HG02798 (cell line): ENCODE results near the gene CLNS1A.
"Not testable (repeated sequence)": the region's sequence is repeated elsewhere in the genome, so short reads cannot be mapped to it uniquely, and the experiment has no call there.

Experiments used
- ATAC-seq: cut with Tn5 transposase; IDR thresholded peaks from one replicate; pipeline ENCODE4 v1.9.1; 2021; ENCODE audit warnings: mild to moderate bottlenecking; ENCODE audit not compliant: unreplicated experiment, poor library complexity

The CLNS1A gene

DNA sequence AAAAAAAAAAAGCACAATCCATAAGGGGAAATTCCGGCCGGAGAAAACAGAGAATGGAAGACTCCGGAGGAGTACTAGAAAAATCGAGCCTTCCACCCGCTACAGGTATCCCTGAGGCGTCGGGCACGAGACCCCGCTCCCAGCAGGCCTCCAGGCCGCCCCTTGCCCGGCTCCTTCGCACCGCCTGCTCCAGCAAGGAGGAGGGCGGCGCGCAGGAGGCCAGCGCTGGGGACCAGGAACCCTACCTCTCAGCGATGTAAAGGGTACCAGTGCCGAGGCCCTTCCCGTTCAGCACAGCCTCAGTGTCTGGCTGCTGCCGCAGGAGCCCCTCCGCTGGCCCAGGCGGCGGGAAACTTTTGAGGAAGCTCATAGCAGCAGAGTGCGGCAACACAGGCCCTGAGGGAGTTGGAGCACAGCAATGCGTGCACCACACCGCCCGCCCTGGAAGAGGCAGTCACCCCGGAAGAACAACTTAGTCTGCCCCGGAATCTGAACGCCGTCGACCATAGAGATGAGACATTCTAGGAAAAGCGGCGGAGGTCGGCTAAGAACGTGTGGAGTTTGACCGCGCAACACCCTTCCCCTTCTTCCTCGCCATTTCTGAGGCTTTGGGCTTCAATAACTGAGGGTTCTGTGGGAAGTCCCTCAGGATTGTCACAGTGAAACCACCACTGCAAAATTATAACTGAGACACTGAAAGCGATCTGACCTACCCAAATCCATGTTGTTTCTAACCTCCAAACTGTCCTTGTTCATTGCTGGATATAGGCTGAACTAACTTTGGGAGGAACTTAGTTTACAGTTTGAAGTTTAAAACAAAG lies at the start of gene CLNS1A:
TSS of gene CLNS1A (minus strand) at position 450 of the 821 bp plus-strand sequence. CDS start at position 370, 80 bp downstream.
- peak; percentile 99 for ATAC-seq

GRCh38 chr11:77687088-77687487 lies 49.5 kb upstream of the CLNS1A start:
- ATAC-seq, result no peak

DNA sequence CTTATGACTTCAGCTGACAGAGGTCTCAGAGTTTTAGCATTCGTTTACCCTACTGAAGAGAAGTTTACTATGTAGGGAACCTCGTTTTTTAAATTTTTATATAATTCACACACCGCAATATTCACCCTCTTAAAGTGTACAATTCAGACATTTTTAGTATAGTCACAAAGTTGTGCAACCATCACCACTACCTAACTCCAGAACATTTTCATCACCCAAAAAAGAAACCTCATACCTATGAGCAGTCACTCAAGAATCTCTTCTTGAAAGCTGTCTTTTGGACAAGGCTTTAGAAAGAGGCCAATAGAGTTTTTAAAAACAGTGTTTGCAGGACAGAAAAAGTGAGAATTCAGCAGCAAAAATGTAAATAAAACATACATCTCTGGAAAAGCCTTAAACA lies 39.5 kb upstream of the CLNS1A start:
- ATAC-seq, result no peak

DNA sequence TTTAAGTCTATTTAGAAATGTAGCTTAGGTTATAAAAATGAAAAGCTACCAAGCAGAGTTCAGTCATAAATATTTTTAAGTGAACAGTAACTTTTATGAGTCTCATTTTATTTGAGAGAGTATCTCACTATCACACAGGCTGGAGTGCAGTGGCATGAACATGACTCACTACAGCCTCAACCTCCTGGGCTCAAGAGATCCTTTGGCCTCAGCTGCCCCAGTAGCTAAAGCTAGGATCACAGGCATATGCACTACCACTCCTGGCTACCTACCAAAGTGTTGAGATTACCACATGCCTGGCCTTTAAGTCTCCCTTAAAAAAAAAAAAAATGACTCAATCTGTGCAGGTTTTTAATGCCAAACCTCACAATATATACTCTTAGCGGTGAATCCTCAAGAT lies 34.7 kb upstream of the CLNS1A start:
- ATAC-seq, result no peak

DNA sequence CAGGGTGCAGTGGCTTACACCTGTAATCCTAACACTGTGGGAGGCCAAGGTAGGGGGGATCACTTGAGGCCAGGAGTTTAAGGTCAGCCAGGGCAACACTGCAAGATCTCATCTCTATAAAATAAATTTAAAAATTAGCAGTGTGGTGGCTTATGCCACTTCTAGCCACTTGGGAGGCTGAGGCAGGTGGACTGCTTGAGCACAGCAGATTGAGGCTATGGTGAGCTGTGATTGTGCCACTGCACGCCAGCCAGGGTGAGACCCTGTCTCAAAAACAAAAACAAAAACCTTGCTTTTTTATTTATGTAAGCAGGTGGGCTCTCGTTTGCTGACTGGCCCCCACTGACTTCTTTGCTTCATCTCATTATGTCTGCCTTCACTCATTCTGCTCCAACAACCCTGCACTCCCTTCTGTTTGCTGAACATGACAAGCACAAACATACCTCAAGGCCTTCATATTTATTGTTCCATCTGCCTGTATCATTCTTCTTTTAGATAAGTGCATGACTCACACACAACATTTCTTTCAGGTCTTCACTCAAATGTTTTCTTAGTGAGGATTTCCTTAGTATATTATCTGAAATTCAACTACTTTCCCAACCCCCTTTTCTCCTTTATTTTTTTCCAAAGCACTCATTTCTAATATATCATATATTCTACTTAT lies 32.4 kb upstream of the CLNS1A start:
- no peak for ATAC-seq

DNA sequence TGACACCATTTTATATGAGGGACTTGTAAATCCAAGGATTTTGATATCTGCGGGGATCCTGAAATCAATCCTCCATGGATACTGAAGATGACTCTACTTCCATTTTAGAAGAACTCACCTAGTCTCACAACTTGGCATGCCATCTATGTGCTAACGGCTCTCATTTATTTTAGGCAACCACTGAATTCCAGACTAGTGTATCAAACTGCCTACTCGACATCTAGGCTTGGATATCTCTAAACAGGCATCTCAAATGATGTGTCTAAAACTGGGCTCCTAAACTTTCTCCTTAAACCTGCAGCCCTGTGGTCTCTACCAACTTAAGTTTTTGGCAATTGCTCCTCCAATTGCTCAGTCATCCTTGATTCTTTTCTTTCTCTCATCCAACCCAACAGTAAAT lies 31.2 kb upstream of the CLNS1A start:
- no peak for ATAC-seq

GRCh38 chr11:77665240-77665965 lies 27.8 kb upstream of the CLNS1A start:
- no peak for ATAC-seq

DNA sequence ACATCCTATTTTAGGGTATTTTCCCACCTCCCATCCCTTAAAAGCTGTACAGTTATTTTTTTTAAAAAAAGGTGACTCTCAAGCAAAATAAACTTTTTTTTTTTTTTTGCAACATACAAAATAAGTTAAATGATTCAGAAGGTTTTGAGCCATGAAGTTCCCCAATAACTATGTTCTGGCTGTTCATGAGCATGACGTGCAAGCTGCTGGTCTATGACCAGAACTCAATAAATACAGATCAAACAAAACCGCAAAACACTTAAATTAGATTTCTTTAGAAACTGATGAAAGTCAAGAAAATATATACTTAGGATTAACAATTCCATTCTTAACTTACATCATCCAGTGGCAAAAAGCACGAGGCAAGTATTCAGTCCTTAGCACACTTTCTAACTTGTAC lies 24.1 kb upstream of the CLNS1A start:
- no peak for ATAC-seq

DNA sequence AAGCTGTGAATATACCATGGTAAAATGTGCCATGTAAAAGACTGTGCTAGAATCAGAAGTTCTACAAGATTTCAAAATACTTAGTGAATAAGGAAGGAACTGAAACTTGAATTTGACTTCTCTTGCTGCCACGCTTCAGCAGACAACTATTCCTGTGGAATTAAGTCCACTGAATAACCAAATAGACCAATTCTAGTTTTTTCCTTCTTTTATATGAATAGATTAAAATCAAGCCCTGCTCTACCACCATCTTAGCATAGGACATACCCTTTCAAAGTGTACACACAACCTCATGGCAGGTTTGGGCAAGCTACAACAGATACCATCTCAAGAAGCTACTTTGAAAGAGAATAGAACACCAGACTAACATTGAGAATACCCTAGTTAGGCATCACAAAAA lies 23.4 kb upstream of the CLNS1A start:
- no peak for ATAC-seq

DNA sequence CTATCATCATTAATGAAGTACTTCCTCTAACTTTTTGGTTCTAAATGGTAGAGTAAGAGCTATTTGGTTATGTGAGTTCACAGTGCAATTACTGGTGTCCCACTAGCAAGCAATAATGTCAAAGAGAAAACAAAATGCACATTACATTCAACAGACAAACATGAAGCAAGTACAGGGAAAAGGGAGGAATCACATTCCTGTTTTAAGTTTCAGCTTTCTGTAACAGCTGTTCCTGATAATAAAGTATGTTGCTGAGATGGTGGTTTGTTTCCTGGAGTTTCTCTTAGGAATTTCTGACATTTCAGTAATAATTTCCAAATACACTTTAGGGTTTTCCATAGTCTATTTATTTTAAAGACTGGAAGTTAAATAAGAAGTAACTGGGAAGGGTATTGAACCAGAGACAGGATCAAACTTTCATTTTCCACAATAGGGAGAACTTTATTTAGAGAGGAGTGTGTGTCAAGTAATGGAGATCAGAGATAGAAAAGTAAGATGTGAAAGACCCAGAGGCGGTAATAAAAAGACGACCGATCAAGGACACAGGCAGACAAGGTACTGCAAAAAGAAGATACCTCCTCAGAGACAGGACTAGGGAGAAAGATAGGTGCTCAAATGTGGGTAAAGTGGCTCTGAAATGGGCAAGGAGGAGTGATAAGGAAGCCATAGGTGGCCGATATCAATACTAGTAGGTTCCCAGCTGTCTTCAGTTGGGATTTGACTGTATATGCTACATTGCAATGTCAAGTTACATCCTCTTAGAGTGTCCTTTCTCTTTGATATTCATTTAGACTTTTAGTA lies 20.8 kb upstream of the CLNS1A start:
- ATAC-seq, result no peak

DNA sequence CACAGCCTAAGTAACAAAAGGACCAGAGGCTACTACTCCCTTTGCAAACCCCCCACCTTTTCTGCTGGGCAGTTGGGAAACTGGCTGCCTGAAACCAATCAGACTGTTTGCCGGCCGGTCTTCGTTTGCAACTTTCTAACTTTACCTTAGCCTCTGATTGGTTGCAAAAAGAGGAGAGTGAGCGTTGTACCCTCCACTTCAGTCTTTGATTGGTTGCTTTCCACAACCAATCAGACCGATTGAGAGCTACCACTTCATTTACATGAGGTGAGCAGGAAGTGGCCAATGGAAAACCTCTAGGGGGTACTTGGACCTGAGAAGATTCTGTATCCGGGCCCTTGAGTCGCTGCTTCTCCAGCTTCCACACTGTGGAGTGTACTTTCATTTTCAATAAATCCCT lies 18.8 kb upstream of the CLNS1A start:
- ATAC-seq, result no peak

DNA sequence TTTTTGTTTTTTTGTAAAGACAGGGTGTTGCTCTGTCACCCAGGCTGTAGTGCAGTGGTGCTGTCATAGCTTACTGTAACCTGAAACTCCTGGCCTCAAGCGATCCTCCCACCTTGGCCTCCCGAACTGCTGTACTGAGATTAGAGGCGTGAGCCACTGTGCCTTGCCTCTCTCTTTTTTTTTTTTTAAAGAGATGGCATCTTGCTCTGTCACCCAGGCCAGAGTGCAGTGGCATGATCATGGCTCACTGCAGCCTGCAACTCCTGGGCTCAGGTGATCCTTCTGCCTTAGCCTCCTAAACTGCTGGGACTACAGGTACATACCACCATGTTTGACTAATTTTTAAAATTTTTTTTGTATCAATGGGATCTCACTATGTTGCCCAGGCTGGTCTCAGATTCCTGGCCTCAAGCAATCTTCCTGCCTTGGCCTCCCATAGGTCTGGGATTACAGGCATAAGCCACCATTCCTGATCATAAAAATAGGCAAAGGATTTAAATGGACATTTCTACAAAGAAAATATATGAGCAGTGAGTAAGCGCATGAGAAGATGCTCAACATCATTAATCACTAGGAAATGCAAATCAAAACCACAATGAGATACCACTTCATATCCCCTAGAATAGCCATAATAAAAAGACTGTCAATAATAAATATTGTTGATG lies 17.3 kb upstream of the CLNS1A start:
- ATAC-seq, result no peak

- no peak for ATAC-seq
These were observed 12.5 kb upstream of the CLNS1A start for GRCh38 chr11:77650123-77650522.

GRCh38 chr11:77647654-77648305 lies 10.2 kb upstream of the CLNS1A start:
- no peak for ATAC-seq

DNA sequence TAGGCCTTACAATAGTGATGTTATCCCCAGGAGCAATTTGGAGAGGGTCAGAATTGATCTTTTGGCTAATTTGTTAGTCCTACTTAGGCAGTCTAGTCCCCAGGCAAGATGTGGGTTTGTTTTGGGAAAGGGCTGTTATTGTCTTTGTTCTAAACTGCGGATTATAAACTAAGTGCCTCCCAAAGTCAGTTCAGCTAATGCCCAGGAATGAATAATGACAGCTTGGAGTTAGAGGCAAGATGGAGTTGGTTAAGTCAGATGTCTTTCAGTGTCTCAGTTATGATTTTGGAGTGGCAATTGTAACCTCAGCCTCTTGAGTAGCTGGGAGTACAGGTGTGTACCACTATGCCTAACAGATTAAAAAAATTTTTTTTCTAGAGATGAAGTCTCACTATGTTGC lies 7.3 kb upstream of the CLNS1A start:
- no peak for ATAC-seq

- ATAC-seq, result no peak
These were observed 4.6 kb upstream of the CLNS1A start for GRCh38 chr11:77642228-77642627.

DNA sequence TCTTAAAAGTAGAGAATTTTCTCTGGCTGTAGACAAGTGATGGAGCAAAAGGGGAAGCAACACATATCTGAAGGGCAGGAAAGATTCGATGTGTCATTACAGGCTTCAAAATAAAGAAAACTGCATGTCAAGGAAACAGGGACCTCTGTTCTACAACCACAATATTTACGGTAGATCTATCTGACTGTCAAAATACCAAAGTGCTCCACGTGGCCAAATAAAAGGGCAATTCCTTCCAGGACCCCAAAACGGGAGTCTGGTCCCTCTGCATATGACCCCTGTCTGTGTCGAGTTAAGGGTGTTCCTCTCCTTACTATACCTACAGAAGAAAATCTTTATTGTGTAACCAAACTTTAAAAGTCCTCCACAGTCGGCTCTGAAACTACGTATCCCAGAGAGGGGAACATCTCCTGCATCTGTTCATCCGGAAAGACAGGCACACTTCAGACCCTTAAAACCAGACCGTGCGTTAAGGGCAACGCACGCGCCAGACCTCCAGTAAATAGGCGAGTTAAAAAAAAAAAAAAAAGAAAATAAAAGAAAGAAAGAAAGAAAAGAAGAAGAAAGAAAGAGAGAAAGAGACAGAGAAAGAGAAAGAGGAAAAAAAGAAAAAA lies 756 bp downstream of the CLNS1A start:
- ATAC-seq, result no peak

GRCh38 chr11:77633926-77634325 lies 3.7 kb downstream of the CLNS1A start:
- ATAC-seq, result not testable (repeated sequence)

DNA sequence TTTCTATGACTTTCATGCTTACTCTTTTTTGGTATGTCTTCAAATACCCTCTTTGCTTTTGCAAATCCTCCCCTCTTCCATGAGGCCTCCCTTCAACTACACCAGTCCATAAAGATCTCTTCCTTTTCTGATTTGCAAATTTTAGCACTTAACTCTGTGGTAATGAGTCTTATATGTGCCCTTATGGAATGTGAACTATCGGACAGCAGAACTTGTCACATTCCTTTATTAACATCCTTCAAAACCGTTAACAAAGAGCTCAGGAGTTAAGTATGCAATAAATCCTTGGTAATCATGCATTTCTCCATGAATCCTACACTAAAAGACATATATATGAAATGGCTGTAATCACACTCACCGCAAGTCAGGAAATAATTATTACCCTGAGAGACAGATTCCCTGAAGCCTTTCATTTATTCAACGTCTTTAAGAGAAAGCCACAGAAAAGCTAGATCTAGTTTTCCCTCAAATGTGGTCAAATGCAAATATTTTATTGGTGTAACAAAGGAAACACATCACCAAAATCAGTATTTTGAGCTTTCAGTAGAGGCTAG lies 7.4 kb downstream of the CLNS1A start:
- ATAC-seq, result no peak
